Measurements from ENCODE around the gene ATAD3C. TPM values are rescaled to one million over a fixed set of nuclear protein-coding genes. Genes with fewer than 3 reads are reported as not detected.

ATAD3C gene
- total and polyA plus RNA-seq, 2 donors (not counting 3 experiments of a cell fraction or from before 2014, with no cell fraction given) = 0.01 TPM; not detected in 1

DNA sequence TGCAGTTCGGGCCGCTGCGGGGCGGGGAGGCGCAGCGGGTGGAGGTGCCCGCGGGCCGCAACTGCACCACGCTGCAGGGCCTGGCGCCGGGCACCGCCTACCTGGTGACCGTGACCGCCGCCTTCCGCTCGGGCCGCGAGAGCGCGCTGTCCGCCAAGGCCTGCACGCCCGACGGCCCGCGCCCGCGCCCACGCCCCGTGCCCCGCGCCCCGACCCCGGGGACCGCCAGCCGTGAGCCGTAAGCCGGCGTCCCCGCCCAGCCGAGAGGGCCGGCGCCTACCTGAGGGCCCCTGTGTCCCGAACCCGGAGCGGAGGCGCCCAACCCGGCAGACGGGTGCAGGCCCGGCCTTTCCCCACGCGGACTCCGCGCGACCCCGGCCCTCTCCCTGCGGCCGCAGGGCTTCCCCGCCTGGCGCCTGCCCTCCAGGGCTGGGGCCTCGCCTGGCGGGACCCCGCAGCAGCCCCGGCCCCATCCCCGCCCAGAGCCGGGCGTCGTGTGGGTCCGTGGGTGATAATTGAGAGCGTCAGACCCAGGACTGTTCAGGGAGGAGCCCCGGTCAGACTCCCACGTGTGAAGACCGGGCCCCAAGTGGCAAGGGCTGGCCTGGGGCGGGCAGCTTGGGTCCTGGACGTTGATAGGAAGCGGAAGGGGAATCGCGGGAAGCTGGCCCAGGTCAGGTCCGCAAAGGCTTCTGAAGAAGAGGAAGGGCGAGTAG lies 9.8 kb upstream of the ATAD3C start:
- no peak overlapping the region for H2AFZ ChIP-seq (ENCODE audit: low read depth, low read length)
- FAIRE-seq = no peak
- H3K36me3 ChIP-seq (ENCODE audit: control insufficient read depth in 2 of 2, extremely low read depth in 1 of 2, insufficient read depth in 2 of 2, low read length in 2 of 2) = no peaks in the 10 kb centered on the region
- H3K9ac ChIP-seq (replicated peaks; ENCODE audit: extremely low read depth, insufficient read depth, low read length) = no peak overlapping the region
- dilution Hi-C loops (cut with MboI; ENCODE audit: extremely low pct_ligation_motif_present, low sequenced_read_pairs) = no loop called here
- intact Hi-C loops (cut with micrococcal nuclease) = loop anchor here (2.0 kb wide), 1 partner anchor 65 kb away; the partner anchor contains the start of gene AURKAIP1
- TF ChIP-seq POLR2AphosphoS5 (IDR thresholded peaks at IDR 0.05; ENCODE audit: insufficient read depth, low read depth, low read length) = no peak
- no peak for TF ChIP-seq POLR2A (IDR thresholded peaks at IDR 0.05; ENCODE audit: low read depth, low read length)
- no peak for TF ChIP-seq FOS (IDR thresholded peaks at IDR 0.05; ENCODE audit: borderline replicate concordance, insufficient read depth, low read length)
- TF ChIP-seq CTCF (IDR thresholded peaks at IDR 0.05; ENCODE audit: extremely low read depth in 1 of 2, insufficient read depth in 1 of 2, low read depth in 1 of 2, low read length in 2 of 2) = no peak
- TF ChIP-seq MYC (IDR thresholded peaks at IDR 0.05; ENCODE audit: low read depth, low read length) = no peak
- TF ChIP-seq EZH2 (IDR thresholded peaks at IDR 0.05; ENCODE audit: borderline replicate concordance, low read depth, low read length, severe bottlenecking) = no peak
- no peak for TF ChIP-seq JUN (IDR thresholded peaks at IDR 0.05; ENCODE audit: borderline replicate concordance, insufficient read depth, insufficient read length, low read depth)
- no peak for TF ChIP-seq GATA2 (IDR thresholded peaks at IDR 0.05; ENCODE audit: insufficient read depth, insufficient read length, low read depth, low read length)
- TF ChIP-seq MAX (IDR thresholded peaks at IDR 0.05; ENCODE audit: insufficient read depth, insufficient read length) = no peak
- H3K27me3 ChIP-seq (ENCODE audit: control insufficient read depth in 2 of 2, insufficient read depth in 2 of 2, low read length in 2 of 2) = no peaks in the 10 kb centered on the region
- H3K27ac ChIP-seq (ENCODE audit: insufficient read depth, low read depth, low read length) = no peak overlapping the region
- no peaks in the 10 kb centered on the region for H3K9me1 ChIP-seq (replicated peaks; ENCODE audit: control insufficient read depth, extremely low read depth, insufficient read depth, low read length)
- no TSS peak for BruUV-seq (replicated peaks)
- POLR2A ChIA-PET = no interaction called here
- no peaks in the 10 kb centered on the region for H3K9me3 ChIP-seq (replicated peaks; ENCODE audit: control insufficient read depth, insufficient read depth, low read length)
- no peak for DNase-seq (ENCODE audit: low read depth, low spot score)
- peaks cover 2% of the 10 kb centered on the region for H3K4me1 ChIP-seq (ENCODE audit: control insufficient read depth, extremely low read depth, insufficient read depth, low read length)
- H4K20me1 ChIP-seq (replicated peaks; ENCODE audit: control insufficient read depth, extremely low read depth, insufficient read depth, low read length) = no peaks in the 10 kb centered on the region
- H3K4me3 ChIP-seq (replicated peaks in 1 of 3; ENCODE audit: insufficient read depth in 1 of 3, low read depth in 1 of 3, low read length in 3 of 3) = no peak overlapping the region
- no peaks in the 10 kb centered on the region for H3K79me2 ChIP-seq (ENCODE audit: control insufficient read depth, insufficient read depth, low read length)
- no peak overlapping the region for H3K4me2 ChIP-seq (ENCODE audit: insufficient read depth, low read length)
- CTCF ChIA-PET = interaction anchor here (1.1 to 4.4 kb wide), 7 partner anchors 9 to 64 kb away, joined by 3 to 31 read pairs (median 13); partner anchors contain the start of genes ANKRD65, AURKAIP1, CCNL2 and MRPL20

All from endothelial cell of umbilical vein (primary cell).